Measurements from ENCODE around the gene DCHS2. TPM values are rescaled to one million over a fixed set of nuclear protein-coding genes. Genes with fewer than 3 reads are reported as not detected.

The DCHS2 gene
- total RNA-seq: 0.03 and 0.05 TPM in 2 replicates
- polyA plus RNA-seq (2012): 0.03 TPM

DNA sequence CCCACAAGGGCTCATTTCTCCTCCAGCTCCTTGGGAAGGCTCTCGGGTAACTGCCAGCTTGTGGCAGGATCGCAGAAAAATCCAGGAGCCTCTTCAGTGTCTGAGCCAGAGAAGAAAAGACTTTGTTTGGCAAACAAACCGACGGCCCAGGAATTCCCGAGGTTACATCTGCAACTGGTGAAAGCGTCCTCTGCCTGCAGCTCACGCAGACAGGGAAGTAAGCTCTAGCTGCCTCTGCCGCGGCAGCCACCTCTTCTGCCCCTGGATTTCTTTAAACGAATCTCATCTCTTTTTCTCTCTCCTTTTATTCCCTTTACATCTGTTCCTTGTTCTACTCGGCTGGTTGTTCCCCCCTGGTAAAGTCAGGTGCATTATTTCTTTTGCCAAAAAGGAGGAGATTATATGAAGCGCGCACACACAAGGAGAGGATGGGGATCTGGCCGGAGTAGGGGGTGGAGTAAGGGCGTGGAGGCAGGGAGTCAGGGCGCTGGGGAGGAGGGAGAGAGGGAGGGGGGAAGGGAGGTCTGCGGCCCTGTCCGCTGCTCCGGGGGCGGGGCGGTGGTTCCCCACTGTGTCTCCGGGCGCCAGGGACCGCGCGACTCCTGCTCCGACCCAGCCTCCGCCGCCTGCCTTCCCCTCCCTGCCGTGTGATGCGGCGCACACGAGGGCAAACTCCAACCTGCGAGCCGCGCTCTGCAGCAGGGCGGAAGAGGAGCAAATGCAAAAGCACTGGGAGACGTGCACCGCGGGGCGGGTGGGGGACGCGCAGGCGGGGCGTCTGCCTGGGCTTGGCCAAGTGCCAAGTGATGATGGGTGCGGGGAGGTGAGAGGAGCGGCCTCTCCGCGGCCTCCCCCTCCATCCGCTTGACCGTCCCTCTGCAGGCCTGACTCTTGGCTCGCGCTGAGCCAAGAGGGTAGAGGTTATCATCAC lies at the start of gene DCHS2:
DCHS2 (minus strand) TSS at position 459 of the 931 bp plus-strand sequence; CDS start at position 15, 444 bp downstream.
- DNase-seq (ENCODE audit: low read depth): no peak

- no peak for DNase-seq (ENCODE audit: low read depth)
Measured at GRCh38 chr4:154534296-154534695, 42.7 kb upstream of the DCHS2 start.

DNA sequence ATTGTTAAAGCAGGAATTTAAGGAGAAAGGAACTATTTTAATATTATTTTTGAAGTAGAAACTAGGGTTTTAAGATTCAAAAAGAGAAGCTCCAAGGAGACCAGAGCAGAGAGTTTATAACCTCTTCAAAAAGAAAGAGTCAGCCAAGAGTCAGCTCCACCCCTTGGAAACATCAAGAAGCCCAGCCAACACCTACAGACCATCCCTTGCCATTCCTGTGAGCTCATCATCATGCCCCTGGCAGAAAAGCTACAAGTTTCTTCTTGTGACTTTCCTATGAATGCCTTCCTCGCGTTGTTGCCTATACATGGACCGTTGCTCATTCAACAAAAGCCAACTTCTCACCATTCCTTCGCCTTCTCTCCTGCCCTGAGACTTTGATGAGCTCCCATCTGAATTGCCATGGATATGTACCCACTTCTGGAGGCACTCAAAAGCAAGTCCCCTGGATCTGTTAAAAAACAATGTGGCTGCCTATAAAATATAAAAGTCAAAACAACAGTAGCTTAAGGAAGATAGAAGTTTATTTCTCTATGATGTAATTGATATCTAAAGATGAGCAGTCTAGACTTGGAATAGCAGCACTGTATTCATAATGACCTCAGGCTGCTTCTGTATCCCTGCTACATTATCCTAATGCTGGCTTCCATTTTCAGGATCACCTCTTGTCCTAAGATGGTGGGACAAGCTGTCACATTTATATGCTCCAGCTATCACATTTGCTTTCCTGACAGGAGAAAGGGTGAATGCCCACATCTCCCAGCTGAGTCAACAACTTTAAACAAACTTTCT lies 38.3 kb upstream of the DCHS2 start:
- no peak for DNase-seq (ENCODE audit: low read depth)

DNA sequence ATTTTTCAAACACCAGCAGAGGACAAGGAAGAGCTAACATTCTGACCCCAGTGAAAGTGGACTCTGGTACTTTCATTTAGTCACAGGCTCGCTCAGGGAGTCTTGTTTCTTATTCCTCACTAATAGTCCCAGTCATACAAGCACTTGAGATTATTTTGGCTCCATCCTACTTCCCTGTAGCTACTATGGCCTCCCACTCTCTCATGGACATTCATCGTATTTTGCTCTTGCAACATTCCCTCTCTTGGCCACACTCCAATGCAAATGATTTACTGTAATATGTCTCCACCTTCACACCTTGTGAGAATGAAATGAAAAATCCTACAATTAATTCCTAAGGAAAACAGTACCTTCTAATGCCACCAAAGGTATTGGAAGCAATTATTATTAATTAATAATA lies 37.3 kb upstream of the DCHS2 start:
- DNase-seq (ENCODE audit: low read depth): no peak

DNA sequence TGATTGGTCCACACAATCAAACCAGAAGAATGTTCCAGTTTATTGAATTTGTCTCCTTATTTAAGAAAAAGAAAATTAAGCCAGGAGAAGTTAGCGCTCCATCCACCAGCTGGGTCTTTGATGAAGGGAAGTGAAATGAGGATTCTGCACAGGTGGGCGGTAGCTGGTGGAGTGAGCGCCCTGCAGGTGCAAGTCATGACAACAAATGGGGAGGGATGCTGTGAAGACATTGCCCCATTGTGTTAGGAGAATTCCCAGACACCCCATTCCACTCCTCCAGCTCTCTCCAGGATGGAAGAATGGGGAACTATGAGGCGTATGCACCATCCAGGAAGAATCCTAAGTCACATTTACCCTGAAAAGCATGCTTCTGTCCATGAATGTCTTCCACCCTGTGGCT lies 35.7 kb upstream of the DCHS2 start:
- DNase-seq (ENCODE audit: low read depth): no peak

DNA sequence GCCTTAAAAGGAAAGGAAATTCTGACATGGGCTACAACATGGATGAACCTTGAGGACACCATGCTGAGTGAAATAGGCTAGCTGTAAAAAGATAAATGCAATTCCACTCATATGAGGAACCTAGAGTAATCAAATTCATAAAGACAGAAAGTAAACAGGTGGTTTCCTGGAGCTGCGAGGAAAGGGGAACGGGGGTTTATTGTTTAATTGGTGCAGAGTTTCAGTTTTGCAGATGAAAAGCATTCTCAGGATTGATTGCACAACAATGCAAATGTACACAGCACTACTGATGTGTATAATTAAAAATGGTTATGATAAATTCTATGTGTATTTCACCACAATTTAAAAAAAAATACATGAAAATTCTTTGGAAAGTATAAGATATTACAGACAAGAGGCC lies 34.6 kb upstream of the DCHS2 start:
- no peak for DNase-seq (ENCODE audit: low read depth)

GRCh38 chr4:154521607-154522006 lies 30.0 kb upstream of the DCHS2 start:
- no peak for DNase-seq (ENCODE audit: low read depth)

- DNase-seq (ENCODE audit: low read depth): no peak
Measured at GRCh38 chr4:154519214-154519613, 27.6 kb upstream of the DCHS2 start.

DNA sequence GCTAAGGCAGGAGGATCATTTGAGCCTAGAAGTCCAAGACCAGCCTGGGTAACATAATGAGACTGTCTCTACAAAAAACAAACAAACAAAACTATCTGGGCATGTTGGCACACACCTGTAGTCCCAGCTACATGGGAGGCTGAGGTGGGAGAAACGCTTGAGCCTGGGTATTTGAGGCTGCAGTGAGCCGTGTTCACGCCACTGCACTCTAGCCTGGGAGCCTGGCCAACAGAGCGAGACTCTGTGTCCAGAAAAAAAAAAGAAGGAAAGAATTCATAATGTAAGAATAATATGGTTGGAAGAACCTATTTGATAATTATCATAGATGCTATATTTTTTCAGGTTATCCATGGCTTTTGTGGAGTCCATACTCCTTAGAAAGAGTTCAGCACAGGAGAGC lies 26.0 kb upstream of the DCHS2 start:
- DNase-seq (ENCODE audit: low read depth): no peak

- no peak for DNase-seq (ENCODE audit: low read depth)
Measured at GRCh38 chr4:154516318-154517029, 24.9 kb upstream of the DCHS2 start.

DNA sequence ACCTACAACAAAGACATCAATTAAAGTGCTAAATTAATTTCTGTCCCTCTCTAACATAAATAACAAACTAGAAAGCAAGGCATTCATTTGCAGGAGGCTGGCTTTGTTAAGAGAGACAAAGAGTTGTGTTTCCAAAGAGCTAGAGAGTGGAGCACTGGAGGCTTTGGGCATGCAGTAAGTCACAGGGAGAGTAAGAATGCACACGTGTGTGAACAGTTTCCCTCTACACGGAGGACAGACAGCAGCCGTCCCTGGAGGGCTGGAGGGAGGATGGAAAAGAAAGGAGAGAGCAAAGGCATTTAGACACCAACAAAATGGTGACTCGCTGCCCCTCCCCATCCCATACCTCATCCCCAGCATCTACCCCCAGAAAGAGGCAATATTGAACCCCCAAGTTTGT lies 20.4 kb upstream of the DCHS2 start:
- DNase-seq (ENCODE audit: low read depth): no peak

DNA sequence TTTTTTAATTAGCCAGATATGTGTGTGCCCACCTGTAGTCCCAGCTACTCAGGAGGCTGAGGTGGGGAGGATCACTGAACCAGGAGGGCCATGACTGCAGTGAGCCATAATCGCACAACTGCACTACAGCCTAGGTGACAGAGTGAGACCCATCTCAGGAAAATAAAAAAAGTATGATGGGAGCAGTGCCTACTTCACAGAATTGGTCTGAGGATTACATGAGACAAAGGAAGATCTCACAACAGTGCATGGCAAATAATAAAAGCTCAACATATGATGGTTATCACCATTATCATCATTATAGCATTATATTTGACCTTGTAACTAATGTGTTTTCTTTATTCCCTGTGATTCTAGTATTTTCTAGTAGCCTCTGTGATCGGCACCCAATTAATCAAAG lies 19.9 kb upstream of the DCHS2 start:
- DNase-seq (ENCODE audit: low read depth): no peak

- no peak for DNase-seq (ENCODE audit: low read depth)
Measured at GRCh38 chr4:154507156-154507555, 15.6 kb upstream of the DCHS2 start.

DNA sequence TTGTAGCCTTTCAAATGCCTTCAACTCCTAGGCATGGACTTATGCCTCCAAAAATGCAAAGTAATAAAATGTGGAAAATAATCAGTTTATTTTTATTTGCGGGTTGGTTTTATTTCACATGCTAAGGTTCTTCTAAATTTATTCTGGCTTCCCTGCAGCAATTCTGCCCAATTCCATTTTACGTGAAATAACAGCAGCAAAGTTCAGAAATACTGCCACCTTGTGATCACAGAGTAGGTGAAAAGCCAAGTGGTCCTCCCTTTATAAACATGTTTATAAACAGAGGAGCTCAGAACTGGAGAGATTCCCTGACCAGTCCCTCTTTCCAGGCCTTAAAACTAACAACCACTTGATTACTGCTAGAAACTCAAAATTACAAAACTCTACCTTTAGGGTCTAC lies 14.7 kb upstream of the DCHS2 start:
- DNase-seq (ENCODE audit: low read depth): peak; percentile 49

DNA sequence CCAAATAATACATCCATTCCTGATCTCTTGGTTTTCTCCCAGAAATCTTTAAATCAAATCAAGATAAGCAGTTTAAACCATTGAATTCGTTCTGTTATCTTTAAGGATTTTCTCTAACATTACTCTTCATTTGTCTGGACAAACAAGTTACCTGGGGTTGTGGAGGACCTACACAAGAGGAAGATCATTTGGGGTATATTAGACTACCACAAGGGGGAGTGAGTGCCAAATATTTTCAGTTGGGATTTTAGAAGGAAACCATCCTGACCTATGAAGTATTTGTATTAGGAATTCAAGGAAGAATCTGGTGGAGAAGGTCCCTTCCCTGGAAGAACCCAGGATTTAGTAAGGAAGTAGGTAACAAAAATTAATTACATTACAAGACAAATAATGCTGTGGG lies 12.0 kb upstream of the DCHS2 start:
- DNase-seq (ENCODE audit: low read depth): peak; percentile 37

GRCh38 chr4:154502111-154502510 lies 10.5 kb upstream of the DCHS2 start:
- no peak for DNase-seq (ENCODE audit: low read depth)

GRCh38 chr4:154497889-154498288 lies 6.3 kb upstream of the DCHS2 start:
- DNase-seq (ENCODE audit: low read depth): no peak

- no peak for DNase-seq (ENCODE audit: low read depth)
Measured at GRCh38 chr4:154495867-154496266, 4.3 kb upstream of the DCHS2 start.

- no peak for DNase-seq (ENCODE audit: low read depth)
Measured at GRCh38 chr4:154492288-154492687, 689 bp upstream of the DCHS2 start.

DNA sequence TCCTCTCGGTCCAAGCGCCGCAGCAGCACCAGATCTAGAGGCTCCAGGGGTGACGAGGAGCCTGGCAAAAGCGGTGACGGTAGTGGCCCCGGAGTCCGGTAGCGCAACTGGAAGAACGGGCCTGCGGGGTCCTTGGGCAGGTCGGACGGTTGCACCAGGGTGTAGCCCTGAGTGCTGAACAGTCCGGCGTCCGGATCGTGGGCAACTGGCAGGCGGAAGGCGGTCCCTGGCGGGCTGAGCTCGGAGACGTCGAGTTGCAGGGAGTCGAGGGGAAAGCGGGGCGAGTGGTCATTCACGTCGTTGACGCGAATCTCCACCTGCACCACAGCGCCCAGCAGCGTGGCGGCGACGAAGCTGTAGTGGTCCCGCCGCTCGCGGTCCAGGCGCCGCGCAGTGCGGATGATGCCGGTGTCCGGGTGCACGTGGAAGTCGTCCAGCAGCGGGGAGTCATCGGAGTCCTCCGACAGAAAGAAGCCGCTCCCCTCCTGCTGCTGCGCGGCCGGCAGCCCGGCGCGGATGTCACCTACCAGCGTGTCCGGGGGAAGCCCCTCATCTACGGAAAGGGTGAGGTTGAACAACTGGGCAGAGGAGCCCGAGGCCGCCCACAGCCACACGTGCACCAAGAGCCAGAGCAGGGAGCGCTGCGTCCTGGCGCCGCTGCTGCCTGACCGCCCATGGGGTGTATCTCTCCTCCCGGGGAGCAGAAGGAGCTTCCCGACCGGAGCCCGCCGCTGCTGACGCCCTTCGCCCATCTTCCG lies 837 bp downstream of the DCHS2 start:
- DNase-seq (ENCODE audit: low read depth): no peak

DNA sequence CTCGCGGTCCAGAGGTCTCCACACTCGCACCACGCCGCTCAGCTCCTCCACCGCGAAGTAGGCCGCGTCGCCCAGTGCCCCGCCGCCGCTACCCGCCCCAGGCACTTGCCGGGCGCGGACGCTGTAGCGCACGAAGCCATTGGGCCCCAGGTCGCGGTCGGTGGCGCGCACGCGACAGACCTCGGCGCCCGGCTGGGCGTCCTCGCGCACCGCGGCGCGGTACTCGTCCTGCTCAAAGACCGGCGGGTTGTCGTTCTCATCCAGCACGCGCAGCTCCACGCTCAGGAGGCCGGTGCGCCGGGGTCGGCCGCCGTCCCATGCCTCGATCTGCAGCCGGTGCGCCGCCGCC lies 1.4 kb downstream of the DCHS2 start:
- DNase-seq (ENCODE audit: low read depth): no peak
